WTC11 (cell line): ENCODE measurements around the gene PALM3. TPM values are rescaled to one million over a fixed set of nuclear protein-coding genes. Genes with fewer than 3 reads are reported as not detected.

Experiments
- ATAC-seq: fragments of 200-7000 bp; cut with Tn5 transposase; 2 replicates; pipeline ENCODE4 v1.10.0; 2021; ENCODE audit warnings: mild to moderate bottlenecking, moderate library complexity
- CTCF ChIA-PET: fragments of 300-600 bp; sonication (Branson Sonifier 250); formaldehyde crosslinking; loops from one replicate; lab custom pipeline; 2021; ENCODE audit warnings: antibody characterized with exemption; lab: Charles Lee
- POLR2A ChIA-PET: fragments of 350-600 bp; sonication (Branson Sonifier 250); formaldehyde crosslinking; loops from one replicate; lab custom pipeline; 2021; ENCODE audit warnings: antibody characterized with exemption; lab: Charles Lee
- DNase-seq: peaks from one replicate; pipeline ENCODE4 v3.0.0; 2021; ENCODE audit warnings: low spot score
- H3K27ac Mint-ChIP-seq: 2 replicates; pipeline ENCODE4 v1.8.0; 2021; ENCODE audit warnings: mixed read lengths
- H3K27me3 Mint-ChIP-seq: 2 replicates; pipeline ENCODE4 v1.8.0; 2021; ENCODE audit warnings: low read depth, mild to moderate bottlenecking, moderate library complexity, mixed read lengths
- H3K36me3 Mint-ChIP-seq: 2 replicates; pipeline ENCODE4 v1.8.0; 2021; ENCODE audit warnings: mixed read lengths
- H3K4me1 Mint-ChIP-seq: 2 replicates; pipeline ENCODE4 v1.8.0; 2022; ENCODE audit warnings: mixed read lengths
- H3K4me3 Mint-ChIP-seq: 2 replicates; pipeline ENCODE4 v1.8.0; 2021; ENCODE audit warnings: mild to moderate bottlenecking, moderate library complexity, mixed read lengths
- H3K9me3 Mint-ChIP-seq: 2 replicates; pipeline ENCODE4 v1.8.0; 2021; ENCODE audit warnings: mixed read lengths
- ETV6 ChIP-seq: sonication (generic); formaldehyde crosslinking; IDR thresholded peaks from 2 replicates; pipeline ENCODE4 v1.8.1; 2022; ENCODE audit warnings: mild to moderate bottlenecking, missing genetic modification reagents
- GTF2I ChIP-seq: fragments of 250-450 bp; sonication (Bioruptor Pico); conservative IDR thresholded peaks from 2 replicates; pipeline ENCODE4 v1.4.0; 2021; ENCODE audit warnings: mild to moderate bottlenecking
- KAT7 ChIP-seq: sonication (generic); formaldehyde crosslinking; IDR thresholded peaks from 2 replicates; pipeline ENCODE4 v1.8.1; 2023; ENCODE audit warnings: missing genetic modification reagents, mild to moderate bottlenecking, borderline replicate concordance
- MXD4 ChIP-seq: fragments of 250-450 bp; sonication (Bioruptor Pico); IDR thresholded peaks from 2 replicates; pipeline ENCODE4 v1.8.0; 2021; ENCODE audit warnings: mild to moderate bottlenecking, moderate library complexity, borderline replicate concordance
- NR2C2 ChIP-seq: sonication (generic); formaldehyde crosslinking; IDR thresholded peaks from 2 replicates; pipeline ENCODE4 v1.8.0; 2022; ENCODE audit warnings: mild to moderate bottlenecking, missing genetic modification reagents
- OVOL2 ChIP-seq: fragments of 250-450 bp; sonication (Bioruptor Pico); IDR thresholded peaks from 2 replicates; pipeline ENCODE4 v1.9.0; 2021; ENCODE audit warnings: mild to moderate bottlenecking, borderline replicate concordance
- ZNF121 ChIP-seq: sonication (generic); formaldehyde crosslinking; IDR thresholded peaks from 2 replicates; pipeline ENCODE4 v1.8.0; 2023; ENCODE audit warnings: missing genetic modification reagents
- ZNF219 ChIP-seq: sonication (generic); formaldehyde crosslinking; IDR thresholded peaks from 2 replicates; pipeline ENCODE4 v1.8.0; 2023; ENCODE audit warnings: missing genetic modification reagents, mild to moderate bottlenecking, borderline replicate concordance
- total RNA-seq: library from RNA; stranded (reverse); gene quantifications from 3 replicates; pipeline ENCODE4 v1.2.3, GENCODE V29; 2021
- TF ChIP-seq, protein P1 (sequence below): sonication (generic); formaldehyde crosslinking; IDR thresholded peaks from 2 replicates; pipeline ENCODE4 v1.8.1; 2023; ENCODE audit warnings: mild to moderate bottlenecking, moderate library complexity, missing genetic modification reagents
- TF ChIP-seq, protein P2 (sequence below): sonication (generic); formaldehyde crosslinking; IDR thresholded peaks from 2 replicates; pipeline ENCODE4 v1.8.0; 2022; ENCODE audit warnings: missing genetic modification reagents
- TF ChIP-seq, protein P3 (sequence below): fragments of 250-450 bp; sonication (Bioruptor Pico); IDR thresholded peaks from 2 replicates; pipeline ENCODE4 v1.8.0; 2021; ENCODE audit warnings: mild to moderate bottlenecking
- TF ChIP-seq, protein P4 (sequence below): sonication (generic); formaldehyde crosslinking; IDR thresholded peaks from 2 replicates; pipeline ENCODE4 v1.8.1; 2022; ENCODE audit warnings: mild to moderate bottlenecking, missing genetic modification reagents, moderate library complexity, borderline replicate concordance
- TF ChIP-seq, protein P5 (sequence below): sonication (generic); formaldehyde crosslinking; IDR thresholded peaks from 2 replicates; pipeline ENCODE4 v1.8.0; 2022; ENCODE audit warnings: mild to moderate bottlenecking, missing genetic modification reagents
- TF ChIP-seq, protein P6 (sequence below): fragments of 250-450 bp; sonication (Bioruptor Pico); IDR thresholded peaks from 2 replicates; pipeline ENCODE4 v1.9.0; 2021; ENCODE audit warnings: mild to moderate bottlenecking
- TF ChIP-seq, protein P7 (sequence below): fragments of 250-450 bp; sonication (Bioruptor Pico); IDR thresholded peaks from 2 replicates; pipeline ENCODE4 v1.9.0; 2021; ENCODE audit warnings: moderate library complexity, mild to moderate bottlenecking, inconsistent platforms, borderline replicate concordance

PALM3 gene
- total RNA-seq, 1 experiment from 2014 or later: 31.1 TPM

DNA sequence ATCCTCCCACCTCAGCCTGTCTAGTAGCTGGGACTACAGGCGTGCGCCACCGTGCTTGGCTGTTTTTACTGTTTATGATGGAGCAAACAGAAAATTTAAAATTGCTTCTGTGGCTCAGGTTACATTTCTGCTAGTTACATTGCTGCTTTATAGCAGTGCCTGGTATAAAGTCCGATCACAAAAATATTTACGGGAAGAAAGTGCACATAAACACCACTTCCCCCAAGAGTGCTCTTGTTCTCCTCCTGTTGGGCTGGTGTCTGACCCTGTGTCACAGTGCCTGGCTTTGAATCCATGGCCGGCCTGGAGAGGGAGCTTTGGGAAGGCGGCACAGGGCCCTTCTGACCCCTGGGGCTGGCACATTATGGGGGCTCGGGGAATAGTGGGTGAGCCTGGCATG is 43.8 kb upstream of the PALM3 start (continued):
- TF ChIP-seq, protein P1, sequence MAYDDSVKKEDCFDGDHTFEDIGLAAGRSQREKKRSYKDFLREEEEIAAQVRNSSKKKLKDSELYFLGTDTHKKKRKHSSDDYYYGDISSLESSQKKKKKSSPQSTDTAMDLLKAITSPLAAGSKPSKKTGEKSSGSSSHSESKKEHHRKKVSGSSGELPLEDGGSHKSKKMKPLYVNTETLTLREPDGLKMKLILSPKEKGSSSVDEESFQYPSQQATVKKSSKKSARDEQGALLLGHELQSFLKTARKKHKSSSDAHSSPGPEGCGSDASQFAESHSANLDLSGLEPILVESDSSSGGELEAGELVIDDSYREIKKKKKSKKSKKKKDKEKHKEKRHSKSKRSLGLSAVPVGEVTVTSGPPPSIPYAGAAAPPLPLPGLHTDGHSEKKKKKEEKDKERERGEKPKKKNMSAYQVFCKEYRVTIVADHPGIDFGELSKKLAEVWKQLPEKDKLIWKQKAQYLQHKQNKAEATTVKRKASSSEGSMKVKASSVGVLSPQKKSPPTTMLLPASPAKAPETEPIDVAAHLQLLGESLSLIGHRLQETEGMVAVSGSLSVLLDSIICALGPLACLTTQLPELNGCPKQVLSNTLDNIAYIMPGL (CRISPR knock-in tag): no peak

DNA sequence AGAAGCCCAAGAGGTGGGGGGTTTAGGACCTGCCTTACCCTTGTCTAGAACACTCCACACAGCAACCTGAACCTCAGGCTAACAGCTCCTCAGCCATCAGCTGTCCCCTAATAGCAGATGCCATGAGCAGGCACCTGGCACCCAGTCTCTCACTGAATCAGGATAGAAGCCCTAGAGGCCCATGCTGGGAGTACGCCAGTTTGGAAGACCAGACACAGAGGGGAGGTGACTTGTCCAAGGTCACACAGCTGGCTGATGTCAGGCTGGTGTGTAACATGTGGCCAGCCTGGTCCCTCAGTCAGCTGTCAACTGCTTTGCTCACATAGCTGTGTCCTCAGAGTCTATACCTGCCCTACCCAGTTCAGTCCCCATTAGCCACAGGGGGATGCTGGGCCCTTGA is 41.4 kb upstream of the PALM3 start:
- H3K27ac Mint-ChIP-seq: no peak overlapping the region
- no peaks in the 10 kb centered on the region for H3K36me3 Mint-ChIP-seq
- ATAC-seq (no peak), DNase-seq (no peak)
- TF ChIP-seq ZNF219 (CRISPR knock-in tag) (no peak), ZNF121 (CRISPR knock-in tag) (no peak), ETV6 (CRISPR knock-in tag) (no peak), NR2C2 (CRISPR knock-in tag) (no peak), GTF2I (CRISPR knock-in tag) (no peak), MXD4 (no peak), OVOL2 (no peak), KAT7 (CRISPR knock-in tag) (no peak)
- TF ChIP-seq, protein P2, sequence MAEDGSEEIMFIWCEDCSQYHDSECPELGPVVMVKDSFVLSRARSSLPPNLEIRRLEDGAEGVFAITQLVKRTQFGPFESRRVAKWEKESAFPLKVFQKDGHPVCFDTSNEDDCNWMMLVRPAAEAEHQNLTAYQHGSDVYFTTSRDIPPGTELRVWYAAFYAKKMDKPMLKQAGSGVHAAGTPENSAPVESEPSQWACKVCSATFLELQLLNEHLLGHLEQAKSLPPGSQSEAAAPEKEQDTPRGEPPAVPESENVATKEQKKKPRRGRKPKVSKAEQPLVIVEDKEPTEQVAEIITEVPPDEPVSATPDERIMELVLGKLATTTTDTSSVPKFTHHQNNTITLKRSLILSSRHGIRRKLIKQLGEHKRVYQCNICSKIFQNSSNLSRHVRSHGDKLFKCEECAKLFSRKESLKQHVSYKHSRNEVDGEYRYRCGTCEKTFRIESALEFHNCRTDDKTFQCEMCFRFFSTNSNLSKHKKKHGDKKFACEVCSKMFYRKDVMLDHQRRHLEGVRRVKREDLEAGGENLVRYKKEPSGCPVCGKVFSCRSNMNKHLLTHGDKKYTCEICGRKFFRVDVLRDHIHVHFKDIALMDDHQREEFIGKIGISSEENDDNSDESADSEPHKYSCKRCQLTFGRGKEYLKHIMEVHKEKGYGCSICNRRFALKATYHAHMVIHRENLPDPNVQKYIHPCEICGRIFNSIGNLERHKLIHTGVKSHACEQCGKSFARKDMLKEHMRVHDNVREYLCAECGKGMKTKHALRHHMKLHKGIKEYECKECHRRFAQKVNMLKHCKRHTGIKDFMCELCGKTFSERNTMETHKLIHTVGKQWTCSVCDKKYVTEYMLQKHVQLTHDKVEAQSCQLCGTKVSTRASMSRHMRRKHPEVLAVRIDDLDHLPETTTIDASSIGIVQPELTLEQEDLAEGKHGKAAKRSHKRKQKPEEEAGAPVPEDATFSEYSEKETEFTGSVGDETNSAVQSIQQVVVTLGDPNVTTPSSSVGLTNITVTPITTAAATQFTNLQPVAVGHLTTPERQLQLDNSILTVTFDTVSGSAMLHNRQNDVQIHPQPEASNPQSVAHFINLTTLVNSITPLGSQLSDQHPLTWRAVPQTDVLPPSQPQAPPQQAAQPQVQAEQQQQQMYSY (CRISPR knock-in tag): no peak
- TF ChIP-seq, protein P3, sequence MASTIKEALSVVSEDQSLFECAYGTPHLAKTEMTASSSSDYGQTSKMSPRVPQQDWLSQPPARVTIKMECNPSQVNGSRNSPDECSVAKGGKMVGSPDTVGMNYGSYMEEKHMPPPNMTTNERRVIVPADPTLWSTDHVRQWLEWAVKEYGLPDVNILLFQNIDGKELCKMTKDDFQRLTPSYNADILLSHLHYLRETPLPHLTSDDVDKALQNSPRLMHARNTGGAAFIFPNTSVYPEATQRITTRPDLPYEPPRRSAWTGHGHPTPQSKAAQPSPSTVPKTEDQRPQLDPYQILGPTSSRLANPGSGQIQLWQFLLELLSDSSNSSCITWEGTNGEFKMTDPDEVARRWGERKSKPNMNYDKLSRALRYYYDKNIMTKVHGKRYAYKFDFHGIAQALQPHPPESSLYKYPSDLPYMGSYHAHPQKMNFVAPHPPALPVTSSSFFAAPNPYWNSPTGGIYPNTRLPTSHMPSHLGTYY: no peak
- TF ChIP-seq, protein P4, sequence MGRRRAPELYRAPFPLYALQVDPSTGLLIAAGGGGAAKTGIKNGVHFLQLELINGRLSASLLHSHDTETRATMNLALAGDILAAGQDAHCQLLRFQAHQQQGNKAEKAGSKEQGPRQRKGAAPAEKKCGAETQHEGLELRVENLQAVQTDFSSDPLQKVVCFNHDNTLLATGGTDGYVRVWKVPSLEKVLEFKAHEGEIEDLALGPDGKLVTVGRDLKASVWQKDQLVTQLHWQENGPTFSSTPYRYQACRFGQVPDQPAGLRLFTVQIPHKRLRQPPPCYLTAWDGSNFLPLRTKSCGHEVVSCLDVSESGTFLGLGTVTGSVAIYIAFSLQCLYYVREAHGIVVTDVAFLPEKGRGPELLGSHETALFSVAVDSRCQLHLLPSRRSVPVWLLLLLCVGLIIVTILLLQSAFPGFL (CRISPR knock-in tag): no peak
- TF ChIP-seq, protein P5, sequence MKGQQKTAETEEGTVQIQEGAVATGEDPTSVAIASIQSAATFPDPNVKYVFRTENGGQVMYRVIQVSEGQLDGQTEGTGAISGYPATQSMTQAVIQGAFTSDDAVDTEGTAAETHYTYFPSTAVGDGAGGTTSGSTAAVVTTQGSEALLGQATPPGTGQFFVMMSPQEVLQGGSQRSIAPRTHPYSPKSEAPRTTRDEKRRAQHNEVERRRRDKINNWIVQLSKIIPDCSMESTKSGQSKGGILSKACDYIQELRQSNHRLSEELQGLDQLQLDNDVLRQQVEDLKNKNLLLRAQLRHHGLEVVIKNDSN (CRISPR knock-in tag): no peak
- TF ChIP-seq, protein P6, sequence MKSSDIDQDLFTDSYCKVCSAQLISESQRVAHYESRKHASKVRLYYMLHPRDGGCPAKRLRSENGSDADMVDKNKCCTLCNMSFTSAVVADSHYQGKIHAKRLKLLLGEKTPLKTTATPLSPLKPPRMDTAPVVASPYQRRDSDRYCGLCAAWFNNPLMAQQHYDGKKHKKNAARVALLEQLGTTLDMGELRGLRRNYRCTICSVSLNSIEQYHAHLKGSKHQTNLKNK: no peak
- TF ChIP-seq, protein P7, sequence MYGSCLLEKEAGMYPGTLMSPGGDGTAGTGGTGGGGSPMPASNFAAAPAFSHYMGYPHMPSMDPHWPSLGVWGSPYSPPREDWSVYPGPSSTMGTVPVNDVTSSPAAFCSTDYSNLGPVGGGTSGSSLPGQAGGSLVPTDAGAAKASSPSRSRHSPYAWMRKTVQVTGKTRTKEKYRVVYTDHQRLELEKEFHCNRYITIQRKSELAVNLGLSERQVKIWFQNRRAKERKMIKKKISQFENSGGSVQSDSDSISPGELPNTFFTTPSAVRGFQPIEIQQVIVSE: no peak
- H3K4me3 Mint-ChIP-seq: no peak overlapping the region
- POLR2A ChIA-PET: no interaction called here
- CTCF ChIA-PET: interaction anchor here (1.3 to 1.5 kb wide), 2 partner anchors 9 to 12 kb away, joined by 3 read pairs; a partner anchor contains a TSS
- no peaks in the 10 kb centered on the region for H3K4me1 Mint-ChIP-seq
- no peaks in the 10 kb centered on the region for H3K27me3 Mint-ChIP-seq
- H3K9me3 Mint-ChIP-seq: no peaks in the 10 kb centered on the region
